GM19351 (cell line): ENCODE measurements around the gene TALDO1.
A peak's percentile ranks its signal among the peaks of the same experiment; 100 is the strongest.

Experiments used
- ATAC-seq: cut with Tn5 transposase; IDR thresholded peaks from one replicate; pipeline ENCODE4 v1.9.1; 2021; ENCODE audit warnings: mild to moderate bottlenecking, moderate library complexity; ENCODE audit not compliant: unreplicated experiment

Gene TALDO1

DNA sequence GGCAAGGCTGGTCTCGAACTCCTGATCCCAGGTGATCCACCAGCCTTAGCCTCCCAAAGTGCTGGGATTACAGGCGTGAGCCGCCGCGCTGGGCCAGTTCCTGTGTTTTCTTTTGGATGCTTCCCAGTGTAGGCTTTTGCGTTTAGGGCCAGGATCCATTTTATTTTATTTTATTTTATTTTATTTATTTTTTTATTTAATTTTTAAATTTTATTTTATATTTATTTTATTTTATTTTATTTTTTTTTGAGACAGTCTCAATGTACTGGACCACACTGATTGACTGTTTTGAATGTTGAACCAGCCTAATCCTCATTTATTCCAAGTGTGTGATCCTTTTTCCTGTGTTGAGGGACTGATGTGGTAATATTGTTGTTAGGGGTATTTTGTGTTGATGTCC is 32.8 kb upstream of the TALDO1 start:
- no peak for ATAC-seq

DNA sequence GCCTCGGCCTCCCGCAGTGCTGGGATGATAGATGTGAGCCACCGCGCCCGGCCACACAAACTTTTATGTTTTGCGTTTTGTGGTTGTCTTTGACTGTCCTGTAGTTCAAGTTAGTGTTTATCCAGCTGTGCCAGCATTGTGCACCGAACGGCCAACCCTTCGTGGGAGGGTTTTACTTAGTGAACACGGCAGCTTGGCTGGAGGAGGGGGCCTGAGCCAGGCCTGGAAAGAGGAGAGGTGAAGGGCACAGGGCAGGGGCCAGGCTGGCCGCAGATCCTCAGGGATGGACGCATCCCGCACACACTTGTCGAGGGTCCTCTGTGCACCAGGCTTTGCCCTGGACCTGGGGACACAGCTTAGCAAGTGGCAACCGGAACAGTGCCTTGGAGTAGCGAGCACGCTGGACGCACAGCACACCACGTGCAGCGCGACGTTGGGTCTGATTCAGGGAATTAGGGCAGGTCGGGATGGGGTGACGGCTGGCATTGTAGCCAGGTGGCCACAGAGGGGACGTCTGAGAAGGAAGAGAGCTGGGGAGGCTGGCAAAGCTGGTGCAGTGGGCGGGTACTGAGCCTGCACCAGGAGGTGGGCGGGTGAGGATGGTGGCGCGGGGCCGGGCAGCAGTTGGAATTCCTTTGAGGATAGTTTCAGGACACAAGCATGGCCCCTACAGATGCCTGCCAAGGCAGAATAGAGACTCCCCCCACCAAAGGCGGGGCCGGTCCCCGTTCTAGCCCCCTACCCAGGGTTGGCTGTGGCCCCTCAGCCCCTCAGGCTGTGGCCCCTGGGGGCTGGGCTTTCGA is 27.8 kb upstream of the TALDO1 start:
- no peak for ATAC-seq

DNA sequence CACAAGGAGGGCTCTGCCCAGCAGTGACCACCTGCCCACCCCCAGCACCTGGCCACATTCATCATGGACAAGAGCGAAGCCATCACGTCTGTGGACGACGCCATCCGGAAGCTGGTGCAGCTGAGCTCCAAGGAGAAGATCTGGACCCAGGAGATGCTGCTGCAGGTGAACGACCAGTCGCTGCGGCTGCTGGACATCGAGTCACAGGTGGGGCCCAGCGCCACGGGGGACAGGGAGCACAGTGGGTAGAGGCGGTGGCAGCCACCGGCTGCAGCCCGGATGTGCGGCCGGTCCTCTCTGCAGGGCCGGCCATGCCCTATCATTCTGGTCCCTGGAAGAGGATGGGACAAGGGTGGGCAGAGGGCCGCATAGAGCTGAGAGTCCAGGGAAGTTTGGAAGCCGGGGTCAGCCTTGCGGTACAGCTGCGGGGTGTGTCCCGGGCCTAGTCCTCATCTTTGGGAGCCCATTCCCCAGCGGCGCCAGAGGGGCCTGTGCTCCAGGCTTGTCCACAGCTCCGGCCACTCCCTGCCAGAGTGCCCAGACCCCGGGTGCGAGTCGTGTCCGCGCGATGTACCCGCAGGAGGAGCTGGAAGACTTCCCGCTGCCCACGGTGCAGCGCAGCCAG is 27.1 kb upstream of the TALDO1 start:
- no peak for ATAC-seq

DNA sequence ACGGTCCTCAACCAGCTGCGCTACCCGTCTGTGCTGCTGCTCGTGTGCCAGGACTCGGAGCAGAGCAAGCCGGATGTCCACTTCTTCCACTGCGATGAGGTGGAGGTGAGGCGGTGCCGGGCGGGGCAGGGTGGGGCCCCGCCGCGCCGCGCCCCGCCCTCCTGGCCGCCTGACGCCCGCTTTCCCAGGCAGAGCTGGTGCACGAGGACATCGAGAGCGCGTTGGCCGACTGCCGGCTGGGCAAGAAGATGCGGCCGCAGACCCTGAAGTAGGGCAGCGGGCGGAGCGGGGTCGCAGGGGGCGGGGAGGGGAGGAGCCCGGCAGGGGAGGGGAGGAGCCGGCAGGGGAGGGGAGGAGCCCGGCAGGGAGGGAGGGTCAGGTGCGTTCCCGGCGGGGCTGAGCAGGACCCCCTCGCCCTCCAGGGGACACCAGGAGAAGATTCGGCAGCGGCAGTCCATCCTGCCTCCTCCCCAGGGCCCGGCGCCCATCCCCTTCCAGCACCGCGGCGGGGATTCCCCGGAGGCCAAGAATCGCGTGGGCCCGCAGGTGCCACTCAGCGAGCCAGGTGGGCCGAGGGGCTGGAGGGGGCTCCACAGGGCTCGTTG is 26.5 kb upstream of the TALDO1 start:
- ATAC-seq = no peak

DNA sequence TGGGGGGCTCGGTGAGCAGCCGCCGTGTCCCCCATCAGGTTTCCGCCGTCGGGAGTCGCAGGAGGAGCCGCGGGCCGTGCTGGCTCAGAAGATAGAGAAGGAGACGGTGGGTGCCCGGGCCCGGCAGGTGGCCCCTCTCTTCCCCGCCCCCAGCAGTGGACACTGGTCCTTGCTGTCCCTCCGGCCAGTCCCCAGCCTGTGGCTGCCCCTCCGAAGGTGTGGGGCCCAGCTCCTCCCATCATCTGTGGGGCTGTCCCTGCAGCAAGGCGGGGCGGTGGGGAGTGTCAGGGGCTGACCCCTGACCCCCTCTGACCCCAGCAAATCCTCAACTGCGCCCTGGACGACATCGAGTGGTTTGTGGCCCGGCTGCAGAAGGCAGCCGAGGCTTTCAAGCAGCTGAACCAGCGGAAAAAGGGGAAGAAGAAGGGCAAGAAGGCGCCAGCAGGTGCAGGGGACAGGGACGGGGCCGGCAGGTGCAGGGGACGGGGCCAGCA is 26.0 kb upstream of the TALDO1 start:
- no peak for ATAC-seq

DNA sequence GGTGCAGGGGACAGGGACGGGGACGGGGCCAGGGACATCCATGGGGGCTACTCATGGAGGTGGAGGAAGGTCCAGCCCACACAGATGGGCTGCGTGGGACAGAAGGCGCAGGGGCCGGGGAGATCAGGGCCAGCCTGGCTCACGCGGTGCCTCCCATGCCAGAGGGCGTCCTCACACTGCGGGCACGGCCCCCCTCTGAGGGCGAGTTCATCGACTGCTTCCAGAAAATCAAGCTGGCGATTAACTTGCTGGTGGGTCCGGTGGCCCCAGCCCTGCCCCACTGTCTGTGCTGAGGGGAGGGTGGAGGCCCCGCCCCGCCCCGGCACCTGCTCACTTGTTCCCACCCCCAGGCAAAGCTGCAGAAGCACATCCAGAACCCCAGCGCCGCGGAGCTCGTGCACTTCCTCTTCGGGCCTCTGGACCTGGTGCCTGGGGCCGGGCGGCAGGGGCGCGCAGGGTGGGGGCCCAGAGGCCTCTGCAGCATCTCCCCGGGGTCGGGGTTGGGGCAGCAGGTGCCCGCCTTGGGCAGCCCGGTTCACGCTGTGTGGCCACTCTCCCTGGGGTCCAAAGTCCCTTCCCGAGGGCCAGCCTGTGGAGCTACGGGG is 25.4 kb upstream of the TALDO1 start:
- no peak for ATAC-seq

DNA sequence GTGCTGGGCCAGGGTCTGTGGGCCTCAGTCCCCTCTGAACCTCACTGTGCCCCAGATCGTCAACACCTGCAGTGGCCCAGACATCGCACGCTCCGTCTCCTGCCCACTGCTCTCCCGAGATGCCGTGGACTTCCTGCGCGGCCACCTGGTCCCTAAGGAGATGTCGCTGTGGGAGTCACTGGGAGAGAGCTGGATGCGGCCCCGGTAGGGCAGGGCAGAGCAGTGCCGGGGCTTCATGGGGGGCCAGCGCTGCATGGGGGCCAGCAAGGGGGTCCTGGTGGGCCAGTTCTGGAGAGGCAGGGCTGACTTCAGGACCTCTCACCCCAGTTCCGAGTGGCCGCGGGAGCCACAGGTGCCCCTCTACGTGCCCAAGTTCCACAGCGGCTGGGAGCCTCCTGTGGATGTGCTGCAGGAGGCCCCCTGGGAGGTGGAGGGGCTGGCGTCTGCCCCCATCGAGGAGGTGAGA is 24.9 kb upstream of the TALDO1 start:
- no peak for ATAC-seq

DNA sequence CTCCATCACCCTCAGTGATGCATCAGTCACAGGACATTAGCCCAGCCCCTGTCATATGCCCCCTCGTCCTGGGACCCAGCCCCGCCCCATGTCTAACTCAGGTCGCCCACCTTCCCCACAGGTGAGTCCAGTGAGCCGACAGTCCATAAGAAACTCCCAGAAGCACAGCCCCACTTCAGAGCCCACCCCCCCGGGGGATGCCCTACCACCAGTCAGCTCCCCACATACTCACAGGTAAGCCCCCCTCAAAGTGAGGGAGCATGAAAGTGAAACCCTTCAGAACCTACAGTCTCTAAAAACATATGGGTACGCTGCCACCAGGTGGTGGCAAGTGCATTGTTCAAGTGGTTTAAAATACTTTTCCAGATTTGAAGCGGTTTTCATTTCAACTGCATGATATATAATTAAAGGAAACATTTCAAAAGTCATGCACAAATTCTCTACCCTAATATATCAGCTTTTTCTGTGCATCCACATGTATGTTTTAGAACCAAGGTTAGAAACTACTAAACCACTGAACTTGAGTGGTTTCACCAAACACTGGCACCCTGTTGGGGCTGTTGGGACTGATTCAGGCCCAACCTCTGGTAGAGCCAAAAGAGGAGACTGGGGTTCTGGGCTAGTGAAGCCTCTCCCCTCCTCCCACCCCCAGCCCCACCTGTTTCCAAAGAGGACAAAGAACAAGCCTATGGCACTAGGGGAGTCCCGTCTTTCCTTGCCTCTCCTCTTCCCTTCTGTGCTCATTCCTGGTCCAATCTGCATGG is 24.0 kb upstream of the TALDO1 start:
- no peak for ATAC-seq

DNA sequence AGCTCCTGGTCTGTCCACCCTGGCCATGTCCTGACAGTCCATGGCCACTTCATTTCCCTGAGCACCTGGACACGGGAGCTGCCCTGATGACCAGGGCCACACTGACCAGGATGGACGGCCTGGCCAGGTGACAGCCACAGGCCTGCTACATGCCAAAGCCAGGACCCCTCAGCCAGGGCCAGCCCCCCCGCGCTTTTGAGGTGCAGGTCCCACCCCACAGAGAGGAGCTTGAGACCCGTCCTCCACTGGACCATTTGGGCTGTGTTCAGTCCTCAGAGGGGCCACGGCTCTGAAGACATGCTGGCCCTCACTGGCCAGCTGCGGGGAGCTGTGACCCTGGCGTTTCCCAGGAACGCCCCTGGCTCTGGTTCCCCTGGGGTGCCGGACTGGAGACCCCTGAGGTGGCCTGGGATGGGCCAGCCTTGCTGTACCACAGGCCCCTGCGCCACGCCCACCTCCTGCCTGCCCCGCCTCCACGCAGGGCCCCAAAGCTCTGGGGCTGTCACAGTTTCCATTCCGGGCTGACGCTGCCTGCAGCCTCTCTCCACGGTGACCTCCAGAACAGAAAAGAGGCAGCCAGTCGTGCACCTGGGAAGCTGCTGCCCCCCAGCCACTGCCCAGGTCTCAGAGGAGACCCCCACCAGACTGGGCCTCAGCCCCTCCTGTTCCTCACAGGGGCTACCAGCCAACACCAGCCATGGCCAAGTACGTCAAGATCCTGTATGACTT is 23.1 kb upstream of the TALDO1 start:
- ATAC-seq = no peak

DNA sequence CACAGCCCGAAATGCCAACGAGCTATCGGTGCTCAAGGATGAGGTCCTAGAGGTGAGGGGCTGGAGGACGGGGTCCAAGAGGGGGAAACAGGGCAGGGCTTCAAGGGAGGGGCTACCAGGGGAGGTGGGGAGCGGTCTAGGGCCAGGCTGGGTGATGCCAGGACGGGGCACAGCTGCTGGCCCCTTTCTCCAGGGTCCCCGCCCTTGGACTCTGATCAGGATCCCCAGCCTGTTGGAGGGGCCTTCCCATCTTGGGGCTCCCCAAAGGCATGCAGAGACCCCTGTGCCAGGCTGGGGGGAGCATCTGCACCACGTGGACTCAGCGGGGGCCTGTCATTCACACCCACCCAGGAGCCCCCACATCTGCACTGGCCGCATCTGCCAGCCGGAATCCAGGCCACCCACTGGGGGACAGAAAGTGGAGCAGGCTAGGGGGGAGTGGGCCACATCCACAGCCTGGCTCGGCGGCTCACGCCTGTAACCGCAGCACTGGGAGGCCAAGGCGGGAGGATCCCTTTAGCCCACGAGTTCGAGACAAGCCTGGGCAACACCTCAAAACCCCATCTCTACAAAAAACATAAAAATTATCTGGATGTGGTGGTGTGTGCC is 22.4 kb upstream of the TALDO1 start:
- no peak for ATAC-seq

DNA sequence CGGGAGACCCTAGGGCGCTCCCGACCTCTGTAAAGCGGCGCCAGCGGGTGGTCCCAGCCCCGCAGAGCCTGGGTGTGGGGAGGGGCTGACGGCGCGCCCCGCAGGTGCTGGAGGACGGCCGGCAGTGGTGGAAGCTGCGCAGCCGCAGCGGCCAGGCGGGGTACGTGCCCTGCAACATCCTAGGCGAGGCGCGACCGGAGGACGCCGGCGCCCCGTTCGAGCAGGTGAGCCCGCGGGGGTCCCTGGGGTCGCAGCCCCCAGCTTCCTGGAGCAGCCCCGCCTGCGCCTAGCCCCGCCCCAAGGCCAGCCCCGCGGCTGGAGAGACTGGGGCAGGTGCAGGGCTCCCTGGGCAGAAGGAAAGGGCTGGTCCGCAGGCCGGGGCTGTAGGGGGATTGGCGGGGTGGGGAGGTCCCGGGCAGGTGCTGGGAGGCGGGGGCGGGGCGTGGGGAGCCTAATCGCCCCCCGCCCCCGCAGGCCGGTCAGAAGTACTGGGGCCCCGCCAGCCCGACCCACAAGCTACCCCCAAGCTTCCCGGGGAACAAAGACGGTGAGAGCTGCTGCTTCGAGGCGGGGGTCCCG is 21.6 kb upstream of the TALDO1 start:
- ATAC-seq = no peak

DNA sequence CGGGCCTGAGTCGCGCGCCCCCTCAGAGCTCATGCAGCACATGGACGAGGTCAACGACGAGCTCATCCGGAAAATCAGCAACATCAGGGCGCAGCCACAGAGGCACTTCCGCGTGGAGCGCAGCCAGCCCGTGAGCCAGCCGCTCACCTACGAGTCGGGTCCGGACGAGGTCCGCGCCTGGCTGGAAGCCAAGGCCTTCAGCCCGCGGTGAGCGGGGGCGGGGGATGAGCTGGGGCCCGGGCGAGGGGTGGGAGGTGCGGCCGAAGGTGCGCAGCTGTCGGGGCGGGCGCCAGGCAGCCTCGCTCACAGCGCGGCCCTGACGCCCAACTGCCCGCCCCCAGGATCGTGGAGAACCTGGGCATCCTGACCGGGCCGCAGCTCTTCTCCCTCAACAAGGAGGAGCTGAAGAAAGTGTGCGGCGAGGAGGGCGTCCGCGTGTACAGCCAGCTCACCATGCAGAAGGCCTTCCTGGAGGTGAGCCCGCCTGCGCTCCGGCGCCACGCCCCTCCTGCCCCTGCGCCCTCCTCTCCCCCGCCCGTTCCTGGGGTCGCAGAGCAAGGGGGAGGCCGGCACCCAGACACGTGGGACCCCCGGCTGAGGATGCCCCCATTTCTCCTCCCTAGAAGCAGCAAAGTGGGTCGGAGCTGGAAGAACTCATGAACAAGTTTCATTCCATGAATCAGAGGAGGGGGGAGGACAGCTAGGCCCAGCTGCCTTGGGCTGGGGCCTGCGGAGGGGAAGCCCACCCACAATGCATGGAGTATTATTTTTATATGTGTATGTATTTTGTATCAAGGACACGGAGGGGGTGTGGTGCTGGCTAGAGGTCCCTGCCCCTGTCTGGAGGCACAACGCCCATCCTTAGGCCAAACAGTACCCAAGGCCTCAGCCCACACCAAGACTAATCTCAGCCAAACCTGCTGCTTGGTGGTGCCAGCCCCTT is 20.7 kb upstream of the TALDO1 start:
- ATAC-seq = peak; percentile 37

DNA sequence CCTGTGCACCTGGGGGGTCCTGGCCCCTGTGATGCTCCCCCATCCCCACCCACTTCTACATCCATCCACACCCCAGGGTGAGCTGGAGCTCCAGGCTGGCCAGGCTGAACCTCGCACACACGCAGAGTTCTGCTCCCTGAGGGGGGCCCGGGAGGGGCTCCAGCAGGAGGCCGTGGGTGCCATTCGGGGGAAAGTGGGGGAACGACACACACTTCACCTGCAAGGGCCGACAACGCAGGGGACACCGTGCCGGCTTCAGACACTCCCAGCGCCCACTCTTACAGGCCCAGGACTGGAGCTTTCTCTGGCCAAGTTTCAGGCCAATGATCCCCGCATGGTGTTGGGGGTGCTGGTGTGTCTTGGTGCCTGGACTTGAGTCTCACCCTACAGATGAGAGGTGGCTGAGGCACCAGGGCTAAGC is 20.0 kb upstream of the TALDO1 start:
- ATAC-seq = no peak

DNA sequence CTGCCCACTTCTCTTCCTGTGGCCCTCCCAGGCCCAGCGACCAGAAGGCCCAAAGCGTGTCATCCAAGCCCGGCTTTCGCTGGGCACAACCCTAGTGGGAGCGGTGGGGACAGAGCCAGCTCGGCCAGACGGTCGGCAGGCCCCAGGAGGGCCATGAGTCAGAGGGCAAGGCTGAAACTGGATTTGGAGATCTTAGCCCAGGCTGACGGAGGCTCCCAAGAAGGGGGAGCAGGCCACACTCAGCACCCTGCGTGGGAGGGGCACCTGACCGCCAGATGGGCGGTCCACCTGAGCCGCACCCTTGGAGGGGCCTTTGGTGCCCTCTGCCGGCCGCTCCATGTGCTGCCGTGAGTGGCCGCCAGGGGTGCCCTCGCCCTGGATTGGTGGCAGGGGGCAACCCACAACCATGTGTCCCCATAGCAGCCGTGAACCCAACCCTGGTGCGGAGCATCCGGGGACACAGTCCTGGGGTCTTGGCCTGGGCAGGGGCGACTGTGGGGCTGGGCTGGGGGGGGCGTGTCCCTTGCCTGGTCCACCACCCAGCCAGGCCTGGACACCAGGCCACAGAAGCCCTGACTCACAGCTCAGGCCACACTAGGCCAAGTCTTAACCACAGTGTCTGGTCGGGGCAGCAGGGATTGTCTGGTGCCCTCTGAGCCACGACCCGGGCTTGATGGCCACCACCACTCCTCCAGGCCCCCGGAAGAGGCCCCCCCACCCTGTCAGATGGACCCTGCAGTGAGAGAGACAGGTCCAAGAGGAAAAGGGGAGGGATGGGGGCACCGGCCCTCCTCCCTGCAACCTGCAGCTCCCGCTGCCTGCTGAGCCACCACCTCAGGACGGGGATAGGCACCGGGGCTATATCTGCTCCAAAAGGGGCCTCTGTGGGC is 19.2 kb upstream of the TALDO1 start:
- ATAC-seq = peak; percentile 38

DNA sequence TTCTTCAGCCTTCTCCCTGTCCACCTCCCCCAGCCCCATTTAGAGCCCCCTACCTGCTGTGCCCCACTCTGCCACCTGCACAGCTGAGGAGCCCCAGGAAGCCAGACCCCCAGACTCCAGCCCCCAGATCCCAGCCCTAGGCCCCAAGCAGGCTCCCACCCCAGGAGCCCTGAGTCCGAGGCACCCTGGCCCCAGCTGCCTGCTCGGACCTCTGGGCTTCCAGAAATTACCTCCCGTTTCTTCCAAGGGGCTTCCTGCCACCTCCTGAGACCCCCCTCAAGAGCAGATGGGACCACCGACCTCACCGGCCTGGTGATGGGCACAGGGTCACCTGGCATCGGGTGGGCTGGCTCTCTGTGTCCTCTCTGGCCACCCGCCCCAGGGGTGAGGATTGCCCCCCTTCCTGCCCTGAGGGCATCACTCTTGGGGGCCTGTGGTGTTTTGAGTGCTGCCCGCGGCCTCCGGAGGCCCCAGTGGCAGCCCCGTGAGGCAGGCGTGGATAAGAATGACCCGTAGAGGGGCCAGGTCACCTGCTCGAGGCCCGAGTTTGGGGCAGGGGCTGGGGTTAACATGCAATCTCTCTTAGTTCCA is 18.3 kb upstream of the TALDO1 start:
- ATAC-seq = no peak

DNA sequence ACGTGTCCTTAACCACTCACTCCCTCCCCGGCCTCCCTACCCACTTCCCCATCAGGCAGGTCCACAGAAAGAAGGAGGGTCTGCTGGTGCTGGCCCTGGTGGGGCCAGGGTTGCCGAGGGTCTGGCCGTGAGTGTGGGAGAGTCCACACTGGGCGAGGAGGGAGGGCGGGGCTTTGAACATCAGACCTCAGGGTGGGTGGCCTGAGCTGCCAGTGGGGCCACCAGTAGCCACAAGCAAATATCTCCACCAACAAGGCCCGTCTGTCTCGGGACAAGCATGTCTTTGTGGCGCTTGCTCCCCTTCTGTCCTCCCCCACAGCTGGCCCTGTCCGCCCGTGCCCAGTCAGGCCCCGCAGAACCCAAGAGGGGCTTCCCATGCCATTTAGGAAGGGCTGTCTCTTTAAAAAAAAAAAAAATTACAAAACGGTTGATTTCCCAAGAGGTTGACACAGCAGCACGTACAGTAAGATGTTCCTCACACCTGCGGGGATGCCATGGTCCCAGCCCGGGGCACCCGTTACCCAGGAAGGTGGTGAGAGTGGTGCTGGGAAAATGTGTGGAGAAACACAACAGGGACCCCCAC is 17.7 kb upstream of the TALDO1 start:
- no peak for ATAC-seq
